PC-3 (cell line): ENCODE measurements around the gene HOPX. TPM values are rescaled to one million over a fixed set of nuclear protein-coding genes. Genes with fewer than 3 reads are reported as not detected.
"Not testable (repeated sequence)": the region's sequence is repeated elsewhere in the genome, so short reads cannot be mapped to it uniquely, and the experiment has no call there.

Source experiments
- ATAC-seq: fragments of 200-7000 bp; cut with Tn5 transposase; 2 replicates; pipeline ENCODE4 v1.9.1; 2020; ENCODE audit warnings: mild to moderate bottlenecking, moderate library complexity
- BruUV-seq: library from RNA; stranded (reverse); fragments of 400-500 nt; replicated peaks from 2 replicates; lab custom pipeline; 2021; lab: Mats Ljungman, UMichigan
- CTCF ChIA-PET: fragments of 300-600 bp; sonication (Branson Sonifier 250); formaldehyde crosslinking; loops from one replicate; lab custom pipeline; 2022; ENCODE audit warnings: antibody characterized with exemption; lab: Charles Lee
- POLR2A ChIA-PET: fragments of 300-600 bp; sonication (Branson Sonifier 250); formaldehyde crosslinking; loops from one replicate; lab custom pipeline; 2022; ENCODE audit warnings: antibody characterized with exemption; ENCODE audit not compliant: unreplicated experiment; lab: Charles Lee
- DNase-seq: peaks from one replicate; pipeline ENCODE4 v3.0.0-alpha.2; 2015
- H2AFZ ChIP-seq: fragments of 300-600 bp; sonication (generic); 2 replicates; pipeline ENCODE4 v1.6.0; 2016; ENCODE audit warnings: antibody characterized with exemption, low read length
- H3F3A ChIP-seq: fragments of 300-600 bp; sonication (generic); one replicate; pipeline ENCODE4 v1.6.0; 2017; ENCODE audit warnings: antibody characterized with exemption, low read length, control low read depth, mild to moderate bottlenecking; ENCODE audit not compliant: unreplicated experiment
- H3K27ac ChIP-seq: fragments of 300-600 bp; sonication (generic); 2 replicates; pipeline ENCODE4 v1.5.1; 2016; ENCODE audit warnings: mild to moderate bottlenecking, low read length
- H3K27me3 ChIP-seq: fragments of 300-600 bp; sonication (generic); 2 replicates; pipeline ENCODE4 v1.6.1; 2016; ENCODE audit warnings: low read length, mixed read lengths
- H3K36me3 ChIP-seq: fragments of 300-600 bp; sonication (generic); 2 replicates; pipeline ENCODE4 v1.6.1; 2016; ENCODE audit warnings: low read depth, mixed run types, low read length, mixed read lengths
- H3K4me1 ChIP-seq: fragments of 300-600 bp; sonication (generic); 2 replicates; pipeline ENCODE4 v1.5.1; 2016; ENCODE audit warnings: low read length; ENCODE audit not compliant: insufficient read depth
- H3K4me2 ChIP-seq: fragments of 300-600 bp; sonication (generic); 2 replicates; pipeline ENCODE4 v1.6.0; 2016; ENCODE audit warnings: low read length
- H3K4me3 ChIP-seq: fragments of 300-600 bp; sonication (generic); 2 replicates; pipeline ENCODE4 v1.5.1; 2016; ENCODE audit warnings: mild to moderate bottlenecking, low read length, mixed read lengths
- H3K79me2 ChIP-seq: fragments of 300-600 bp; sonication (generic); 2 replicates; pipeline ENCODE4 v1.6.1; 2017; ENCODE audit warnings: low read length, mixed read lengths
- H3K9ac ChIP-seq: fragments of 300-600 bp; sonication (generic); 2 replicates; pipeline ENCODE4 v1.6.0; 2016; ENCODE audit warnings: mild to moderate bottlenecking, low read length
- H3K9me2 ChIP-seq: fragments of 300-600 bp; sonication (generic); replicated peaks from 2 replicates; pipeline ENCODE4 v1.6.1; 2016; ENCODE audit warnings: mixed run types, low read length, mixed read lengths
- H3K9me3 ChIP-seq: fragments of 300-600 bp; sonication (generic); 2 replicates; pipeline ENCODE4 v1.6.1; 2016; ENCODE audit warnings: low read length, mixed read lengths
- H4K20me1 ChIP-seq: fragments of 300-600 bp; sonication (generic); 2 replicates; pipeline ENCODE4 v1.6.1; 2016; ENCODE audit warnings: low read length, mixed read lengths
- EZH2 ChIP-seq: fragments of 300-600 bp; sonication (generic); IDR thresholded peaks from one replicate; pipeline ENCODE4 v1.6.1; 2017; ENCODE audit warnings: antibody characterized with exemption, mild to moderate bottlenecking, low read length; ENCODE audit not compliant: unreplicated experiment
- EZH2phosphoT487 ChIP-seq: fragments of 300-600 bp; sonication (generic); IDR thresholded peaks from 2 replicates; pipeline ENCODE4 v1.6.1; 2018; ENCODE audit warnings: mild to moderate bottlenecking, antibody characterized with exemption, low read length, borderline replicate concordance
- intact Hi-C: fragments of 100-400 bp; cut with micrococcal nuclease; formaldehyde crosslinking; loops from 2 replicates; pipeline ENCODE4 v1.9.0; 2023
- total RNA-seq: library from RNA; depleted of rRNA; stranded (reverse); fragments of >200 nt; gene quantifications from 2 replicates; pipeline ENCODE4 v1.2.3, GENCODE V29; 2014
- TF ChIP-seq, protein P1 (sequence below): fragments of 300-600 bp; sonication (generic); conservative IDR thresholded peaks from 2 replicates; pipeline ENCODE4 v1.5.1; 2017; ENCODE audit warnings: antibody characterized with exemption, low read depth, mild to moderate bottlenecking, low read length

Gene HOPX
- total RNA-seq, 1 experiment from 2014 or later = 0.87 TPM

GRCh38 chr4:56637791-56638190 is 43.3 kb downstream of the HOPX start:
- TF ChIP-seq, protein P1, sequence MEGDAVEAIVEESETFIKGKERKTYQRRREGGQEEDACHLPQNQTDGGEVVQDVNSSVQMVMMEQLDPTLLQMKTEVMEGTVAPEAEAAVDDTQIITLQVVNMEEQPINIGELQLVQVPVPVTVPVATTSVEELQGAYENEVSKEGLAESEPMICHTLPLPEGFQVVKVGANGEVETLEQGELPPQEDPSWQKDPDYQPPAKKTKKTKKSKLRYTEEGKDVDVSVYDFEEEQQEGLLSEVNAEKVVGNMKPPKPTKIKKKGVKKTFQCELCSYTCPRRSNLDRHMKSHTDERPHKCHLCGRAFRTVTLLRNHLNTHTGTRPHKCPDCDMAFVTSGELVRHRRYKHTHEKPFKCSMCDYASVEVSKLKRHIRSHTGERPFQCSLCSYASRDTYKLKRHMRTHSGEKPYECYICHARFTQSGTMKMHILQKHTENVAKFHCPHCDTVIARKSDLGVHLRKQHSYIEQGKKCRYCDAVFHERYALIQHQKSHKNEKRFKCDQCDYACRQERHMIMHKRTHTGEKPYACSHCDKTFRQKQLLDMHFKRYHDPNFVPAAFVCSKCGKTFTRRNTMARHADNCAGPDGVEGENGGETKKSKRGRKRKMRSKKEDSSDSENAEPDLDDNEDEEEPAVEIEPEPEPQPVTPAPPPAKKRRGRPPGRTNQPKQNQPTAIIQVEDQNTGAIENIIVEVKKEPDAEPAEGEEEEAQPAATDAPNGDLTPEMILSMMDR = no peak
- TF ChIP-seq EZH2 = no peak
- TF ChIP-seq EZH2phosphoT487 = no peak
- Histone ChIP-seq H3K9ac (no peak overlapping the region), H3K4me1 (peaks cover 63% of the 10 kb centered on the region), H3K9me3 (no peaks in the 10 kb centered on the region), H3K4me3 (no peak overlapping the region), H3K9me2 (no peaks in the 10 kb centered on the region), H4K20me1 (no peaks in the 10 kb centered on the region), H3F3A (peaks cover 4% of the 10 kb centered on the region), H3K27ac (peak overlapping the region; percentile 14), H3K79me2 (no peaks in the 10 kb centered on the region), H3K4me2 (peak overlapping the region; percentile 16), H2AFZ (peak overlapping the region; percentile 33; the same call in 1 of the 2 replicates), H3K27me3 (no peaks in the 10 kb centered on the region), H3K36me3 (no peaks in the 10 kb centered on the region)
- POLR2A ChIA-PET = no interaction called here
- no TSS peak for BruUV-seq
- intact Hi-C loops = no loop called here
- peak; percentile 74 for DNase-seq
- ATAC-seq = peak; percentile 10; the same call in 1 of the 2 replicates
- CTCF ChIA-PET = no interaction called here

GRCh38 chr4:56637154-56637553 is 43.9 kb downstream of the HOPX start:
- Histone ChIP-seq H3F3A (peaks cover 4% of the 10 kb centered on the region), H3K9me3 (no peaks in the 10 kb centered on the region), H3K36me3 (no peaks in the 10 kb centered on the region), H3K4me1 (peaks cover 58% of the 10 kb centered on the region), H3K27ac (0 out of 2 replicates have a peak overlapping the region, but pooled peaks have one; percentile 14), H3K4me2 (0 out of 2 replicates have a peak overlapping the region, but pooled peaks have one; percentile 16), H3K9ac (no peak overlapping the region), H3K4me3 (no peak overlapping the region), H3K9me2 (no peaks in the 10 kb centered on the region), H4K20me1 (no peaks in the 10 kb centered on the region), H3K79me2 (no peaks in the 10 kb centered on the region), H2AFZ (peak overlapping the region; percentile 3; the same call in 1 of the 2 replicates), H3K27me3 (no peaks in the 10 kb centered on the region)
- intact Hi-C loops = no loop called here
- ChIA-PET POLR2A (no interaction called here), CTCF (no interaction called here)
- no TSS peak for BruUV-seq
- ATAC-seq (no peak), DNase-seq (peak; percentile 29)
- TF ChIP-seq EZH2phosphoT487 = no peak
- TF ChIP-seq, protein P1 = no peak
- no peak for TF ChIP-seq EZH2

- CTCF ChIA-PET, H3K9me3 ChIP-seq, ATAC-seq, H4K20me1 ChIP-seq, DNase-seq, H3K79me2 ChIP-seq, H3K36me3 ChIP-seq, POLR2A ChIA-PET, H3K4me3 ChIP-seq, H3K9me2 ChIP-seq, H2AFZ ChIP-seq, H3F3A ChIP-seq, intact Hi-C loops, H3K4me2 ChIP-seq, H3K27me3 ChIP-seq, H3K9ac ChIP-seq, BruUV-seq, H3K27ac ChIP-seq: not testable (repeated sequence)
- H3K4me1 ChIP-seq = peaks cover 38% of the 10 kb centered on the region
These were observed 46.1 kb downstream of the HOPX start for GRCh38 chr4:56634954-56635353.
